DOHH2 (cell line): Measurements from ENCODE around the gene CRLF2.

ENCODE experiments used
- H3F3A ChIP-seq: fragments of 200-600 bp; sonication (generic), shearing (Covaris generic); 2 replicates; pipeline ENCODE4 v1.6.0; 2016; ENCODE audit warnings: antibody characterized with exemption, mild to moderate bottlenecking; ENCODE audit not compliant: control insufficient read depth, insufficient read depth
- H3K27ac ChIP-seq: fragments of 200-600 bp; sonication (generic); 2 replicates; pipeline ENCODE4 v1.5.1; 2014; ENCODE audit warnings: low read depth, mild to moderate bottlenecking, low read length, moderate library complexity
- H3K27me3 ChIP-seq: fragments of 200-600 bp; sonication (generic); 2 replicates; pipeline ENCODE4 v1.6.1; 2014; ENCODE audit warnings: mild to moderate bottlenecking, low read length, mixed read lengths; ENCODE audit not compliant: control insufficient read depth
- H3K36me3 ChIP-seq: fragments of 200-600 bp; sonication (generic); 2 replicates; pipeline ENCODE4 v1.6.1; 2014; ENCODE audit warnings: mild to moderate bottlenecking, low read length, moderate library complexity, mixed read lengths; ENCODE audit not compliant: control insufficient read depth
- H3K4me1 ChIP-seq: fragments of 200-600 bp; sonication (generic); 2 replicates; pipeline ENCODE4 v1.6.1; 2014; ENCODE audit warnings: mild to moderate bottlenecking, low read length, mixed read lengths; ENCODE audit not compliant: control insufficient read depth
- H3K4me2 ChIP-seq: fragments of 200-600 bp; sonication (generic); 2 replicates; pipeline ENCODE4 v1.6.0; 2014; ENCODE audit warnings: mild to moderate bottlenecking, low read length, moderate library complexity
- H3K4me3 ChIP-seq: fragments of 200-600 bp; sonication (generic); 2 replicates; pipeline ENCODE4 v1.5.1; 2014; ENCODE audit warnings: mild to moderate bottlenecking, low read length, mixed read lengths
- H3K79me2 ChIP-seq: fragments of 200-600 bp; sonication (generic); 2 replicates; pipeline ENCODE4 v1.6.1; 2014; ENCODE audit warnings: mild to moderate bottlenecking, low read length, mixed read lengths; ENCODE audit not compliant: control insufficient read depth
- H3K9me2 ChIP-seq: fragments of 200-600 bp; sonication (generic); replicated peaks from 2 replicates; pipeline ENCODE4 v1.6.1; 2014; ENCODE audit warnings: mild to moderate bottlenecking, low read length, mixed read lengths; ENCODE audit not compliant: control insufficient read depth
- H3K9me3 ChIP-seq: fragments of 200-600 bp; sonication (generic); 2 replicates; pipeline ENCODE4 v1.6.1; 2014; ENCODE audit warnings: antibody characterized with exemption, low read length, mixed read lengths; ENCODE audit not compliant: control insufficient read depth, insufficient read depth
- H4K20me1 ChIP-seq: fragments of 200-600 bp; sonication (generic); 2 replicates; pipeline ENCODE4 v1.6.0; 2014; ENCODE audit warnings: low read depth, mild to moderate bottlenecking, antibody characterized with exemption, low read length, moderate library complexity; ENCODE audit not compliant: control insufficient read depth, insufficient read depth
- CTCF ChIP-seq: fragments of 200-600 bp; sonication (generic); IDR thresholded peaks from one replicate; pipeline ENCODE4 v1.5.1; 2014; ENCODE audit warnings: antibody characterized with exemption, mild to moderate bottlenecking, low read depth, low read length; ENCODE audit not compliant: poor library complexity, severe bottlenecking
- EZH2phosphoT487 ChIP-seq: fragments of 200-600 bp; sonication (generic); IDR thresholded peaks from 2 replicates; pipeline ENCODE4 v1.6.1; 2017; ENCODE audit warnings: borderline replicate concordance, mild to moderate bottlenecking, antibody characterized with exemption, low read length, moderate library complexity, mixed read lengths

Gene CRLF2

GRCh38 chrX:1144293-1144692 is 68.2 kb downstream of the CRLF2 start:
- H3F3A ChIP-seq: no peaks in the 10 kb centered on the region
- H3K79me2 ChIP-seq: no peaks in the 10 kb centered on the region
- TF ChIP-seq EZH2phosphoT487 (no peak), CTCF (no peak)
- H3K4me1 ChIP-seq: no peaks in the 10 kb centered on the region
- H3K27ac ChIP-seq: no peak overlapping the region
- no peaks in the 10 kb centered on the region for H3K27me3 ChIP-seq
- H3K9me2 ChIP-seq: no peaks in the 10 kb centered on the region
- H3K9me3 ChIP-seq: no peaks in the 10 kb centered on the region
- H3K36me3 ChIP-seq: no peaks in the 10 kb centered on the region
- no peaks in the 10 kb centered on the region for H4K20me1 ChIP-seq
- no peak overlapping the region for H3K4me3 ChIP-seq
- no peak overlapping the region for H3K4me2 ChIP-seq
